Peyer's patch (tissue), 4 donors: ENCODE results near the gene EML3. TPM values are rescaled to one million over a fixed set of nuclear protein-coding genes. Genes with fewer than 3 reads are reported as not detected.
"Not testable (repeated sequence)": the region's sequence is repeated elsewhere in the genome, so short reads cannot be mapped to it uniquely, and the experiment has no call there.

Experiments used
- DNase-seq, 3 donors: peaks; one replicate each; pipeline ENCODE4 v3.0.0-alpha.2; 2017 to 2019
- H3K27ac ChIP-seq, 4 donors: fragments of 200-600 bp; sonication (generic); one replicate each; pipeline ENCODE4 v1.5.1; 2016 to 2019
- H3K27me3 ChIP-seq, 2 donors: fragments of 200-600 bp; sonication (generic); one replicate each; pipeline ENCODE4 v1.5.1; 2019
- H3K36me3 ChIP-seq, 3 donors: fragments of 200-600 bp; sonication (generic); one replicate each; pipeline ENCODE4 v1.5.1; 2016 to 2019
- H3K4me1 ChIP-seq, 4 donors: fragments of 200-600 bp; sonication (generic); one replicate each; pipeline ENCODE4 v1.5.1; 2016 to 2019
- H3K4me3 ChIP-seq, 4 donors: fragments of 200-600 bp; sonication (generic); 1 replicate in 3 of 4; 2 replicates in 1 of 4; pipeline ENCODE4 v1.5.1; 2016 to 2019; ENCODE audit warnings: mild to moderate bottlenecking in 1 of 4
- H3K9me3 ChIP-seq, 4 donors: fragments of 200-600 bp; sonication (generic); one replicate each; pipeline ENCODE4 v1.5.1; 2016 to 2019; ENCODE audit warnings: mild to moderate bottlenecking in 1 of 4
- CTCF ChIP-seq, 6 experiments: fragments of 450-650 bp in 4 of 6; fragments of 200-600 bp in 2 of 6; sonication (generic) in 1 of 6; IDR thresholded peaks; one replicate each; pipeline ENCODE4 v1.5.1; 2017 to 2019; ENCODE audit warnings: antibody characterized with exemption in 6 of 6, mild to moderate bottlenecking in 3 of 6, moderate library complexity in 1 of 6
- POLR2A ChIP-seq, 2 donors: fragments of 450-650 bp; IDR thresholded peaks; one replicate each; pipeline ENCODE4 v1.5.1; 2017; ENCODE audit warnings: antibody characterized with exemption in 2 of 2, mild to moderate bottlenecking in 2 of 2, moderate library complexity in 2 of 2
- total RNA-seq, 4 donors: library from RNA; depleted of rRNA; stranded (reverse); fragments of >200 nt; gene quantifications; one replicate each; pipeline ENCODE4 v1.1.0, GENCODE V29; 2016

The EML3 gene
- total RNA-seq, 4 donors from 2014 or later, result 41.3 to 128 (median 59.8) TPM

- Histone ChIP-seq H3K4me3 (peak overlapping the region in 3 of 4 donors; percentile 57 to 99 (median 80)), H3K27me3 (no peaks in the 10 kb centered on the region)
- TF ChIP-seq CTCF (IDR thresholded peaks at IDR 0.05), result no peak
Observed at GRCh38 chr11:62622476-62623089, 10.0 kb upstream of the EML3 start.

GRCh38 chr11:62621567-62622470 is 9.2 kb upstream of the EML3 start, which contains the start of gene B3GAT3:
B3GAT3 (minus strand) TSS chr11:62621986; CDS start chr11:62621947, 39 bp downstream.
- no peaks in the 10 kb centered on the region for H3K9me3 ChIP-seq
- peak; percentile 98 to 99 (median 99) for DNase-seq
- H3K4me3 ChIP-seq, result peak within 1 kb of the TSS; percentile 51 to 99 (median 68)
- TF ChIP-seq CTCF (IDR thresholded peaks at IDR 0.05) (peak in 3 of 6 experiments; percentile 34 to 52 (median 38)), POLR2A (IDR thresholded peaks at IDR 0.05) (peak; percentile 72 to 77)
- H3K27ac ChIP-seq, result peak within 1 kb of the TSS; percentile 72 to 96 (median 88)
- H3K36me3 ChIP-seq, result peaks cover 0 to 28% (median 0%) of the 10 kb centered on the region in 3 donors
- peaks cover 2 to 15% (median 8%) of the 10 kb centered on the region in 4 donors for H3K4me1 ChIP-seq
- no peaks in the 10 kb centered on the region for H3K27me3 ChIP-seq

More at GRCh38 chr11:62622476-62623089, 10.0 kb upstream of the EML3 start:
- H3K36me3 ChIP-seq, result peaks cover 0 to 28% (median 0%) of the 10 kb centered on the region in 3 donors
- DNase-seq, result no peak
- peak overlapping the region; percentile 72 to 96 (median 88) for H3K27ac ChIP-seq
- no peaks in the 10 kb centered on the region for H3K9me3 ChIP-seq
- H3K4me1 ChIP-seq, result peaks cover 2 to 15% (median 8%) of the 10 kb centered on the region in 4 donors

GRCh38 chr11:62621027-62621566 is 8.5 kb upstream of the EML3 start:
- no peaks in the 10 kb centered on the region for H3K27me3 ChIP-seq
- H3K27ac ChIP-seq, result peak overlapping the region; percentile 72 to 96 (median 88)
- DNase-seq, result no peak
- TF ChIP-seq CTCF (IDR thresholded peaks at IDR 0.05), result no peak
- no peak for TF ChIP-seq POLR2A (IDR thresholded peaks at IDR 0.05)
- peak overlapping the region; percentile 51 to 99 (median 68) for H3K4me3 ChIP-seq
- peaks cover 0 to 28% (median 0%) of the 10 kb centered on the region in 3 donors for H3K36me3 ChIP-seq
- peaks cover 2 to 15% (median 8%) of the 10 kb centered on the region in 4 donors for H3K4me1 ChIP-seq
- H3K9me3 ChIP-seq, result no peaks in the 10 kb centered on the region

- H3K9me3 ChIP-seq, H3K27me3 ChIP-seq, DNase-seq, H3K27ac ChIP-seq, H3K4me3 ChIP-seq: not testable (repeated sequence)
- Histone ChIP-seq H3K36me3 (peaks cover 0 to 24% (median 0%) of the 10 kb centered on the region in 3 donors), H3K4me1 (peaks cover 2 to 25% (median 11%) of the 10 kb centered on the region in 4 donors)
Observed at GRCh38 chr11:62616957-62617356, 4.4 kb upstream of the EML3 start.

GRCh38 chr11:62615521-62615920 is 2.9 kb upstream of the EML3 start:
- no peaks in the 10 kb centered on the region for H3K9me3 ChIP-seq
- H3K4me1 ChIP-seq, result peaks cover 3 to 28% (median 14%) of the 10 kb centered on the region in 4 donors
- no peak overlapping the region for H3K4me3 ChIP-seq
- DNase-seq, result no peak
- H3K27me3 ChIP-seq, result no peaks in the 10 kb centered on the region
- no peak overlapping the region for H3K27ac ChIP-seq
- TF ChIP-seq CTCF (IDR thresholded peaks at IDR 0.05), result no peak
- no peak for TF ChIP-seq POLR2A (IDR thresholded peaks at IDR 0.05)
- peaks cover 0 to 24% (median 0%) of the 10 kb centered on the region in 3 donors for H3K36me3 ChIP-seq
